ENCODE measurements around the gene TP53I13.
"Not testable (repeated sequence)": the region's sequence is repeated elsewhere in the genome, so short reads cannot be mapped to it uniquely, and the experiment has no call there.

The TP53I13 gene, protein sequence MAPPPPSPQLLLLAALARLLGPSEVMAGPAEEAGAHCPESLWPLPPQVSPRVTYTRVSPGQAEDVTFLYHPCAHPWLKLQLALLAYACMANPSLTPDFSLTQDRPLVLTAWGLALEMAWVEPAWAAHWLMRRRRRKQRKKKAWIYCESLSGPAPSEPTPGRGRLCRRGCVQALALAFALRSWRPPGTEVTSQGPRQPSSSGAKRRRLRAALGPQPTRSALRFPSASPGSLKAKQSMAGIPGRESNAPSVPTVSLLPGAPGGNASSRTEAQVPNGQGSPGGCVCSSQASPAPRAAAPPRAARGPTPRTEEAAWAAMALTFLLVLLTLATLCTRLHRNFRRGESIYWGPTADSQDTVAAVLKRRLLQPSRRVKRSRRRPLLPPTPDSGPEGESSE

DNA sequence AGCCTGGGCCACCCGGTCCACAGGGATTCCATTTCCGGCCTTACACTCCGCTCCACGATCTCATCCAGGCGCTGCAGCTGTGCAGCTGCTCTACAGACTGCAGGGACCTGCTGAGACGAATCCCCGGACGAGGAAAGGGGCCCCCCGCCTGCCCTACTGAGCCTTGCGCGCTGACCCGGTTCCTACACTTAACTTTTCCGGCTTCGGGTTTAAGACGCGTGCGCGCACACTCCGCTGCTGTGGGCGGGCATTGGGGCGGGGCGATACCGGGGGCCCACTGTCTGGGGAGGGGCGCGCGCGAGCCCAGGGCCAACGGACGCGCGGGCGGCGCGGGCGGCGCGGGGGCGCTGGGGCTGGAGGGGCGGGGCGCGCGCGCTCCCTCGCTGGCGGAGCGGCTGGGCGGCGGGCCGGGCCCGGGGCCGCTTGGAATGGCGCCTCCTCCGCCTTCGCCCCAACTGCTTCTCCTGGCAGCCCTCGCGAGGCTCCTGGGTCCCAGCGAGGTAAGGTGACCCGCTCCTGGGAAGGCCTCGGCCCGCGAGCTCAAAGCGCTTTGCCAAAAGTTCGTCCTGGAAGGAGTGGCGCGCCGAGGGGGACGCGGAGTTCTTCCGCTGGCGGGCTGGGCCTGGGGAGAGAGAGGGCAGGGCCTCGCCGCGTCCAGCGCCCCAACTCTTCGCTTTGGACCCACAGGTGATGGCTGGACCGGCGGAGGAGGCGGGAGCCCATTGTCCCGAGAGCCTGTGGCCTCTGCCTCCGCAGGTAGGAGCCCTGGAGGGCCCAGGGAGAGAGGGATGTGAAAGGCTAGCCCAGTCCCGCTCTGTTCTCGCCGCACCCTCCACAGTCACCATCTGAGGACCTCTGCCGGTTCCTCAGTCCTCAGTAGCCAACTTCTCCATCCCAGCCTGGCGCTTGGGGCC is at the start of gene TP53I13:
Gene TP53I13, plus strand, starts transcription at position 371 of the 914 bp plus-strand sequence. Its CDS starts 58 bp downstream, at position 429.
- peak; percentile 87 for DNase-seq

DNA sequence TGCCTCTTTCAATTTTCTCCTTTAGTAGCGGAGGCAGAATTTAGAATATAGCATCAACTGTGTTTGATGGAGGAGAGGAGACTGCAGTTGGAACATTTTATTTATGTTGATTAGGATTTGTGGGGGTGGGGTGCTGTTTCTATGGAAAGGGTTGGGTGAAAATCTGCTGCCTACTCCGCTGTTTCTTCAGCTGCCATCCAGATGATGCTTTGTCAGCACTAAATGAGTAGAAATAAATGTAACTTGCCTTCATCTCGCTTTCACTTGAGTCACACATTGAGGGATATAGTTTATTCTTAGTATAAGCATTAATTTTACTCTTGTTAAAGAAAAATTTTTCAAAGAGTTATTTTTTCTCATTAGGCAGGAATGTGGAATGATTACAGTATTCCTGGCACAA is 43.8 kb upstream of the TP53I13 start:
- DNase-seq = no peak

DNA sequence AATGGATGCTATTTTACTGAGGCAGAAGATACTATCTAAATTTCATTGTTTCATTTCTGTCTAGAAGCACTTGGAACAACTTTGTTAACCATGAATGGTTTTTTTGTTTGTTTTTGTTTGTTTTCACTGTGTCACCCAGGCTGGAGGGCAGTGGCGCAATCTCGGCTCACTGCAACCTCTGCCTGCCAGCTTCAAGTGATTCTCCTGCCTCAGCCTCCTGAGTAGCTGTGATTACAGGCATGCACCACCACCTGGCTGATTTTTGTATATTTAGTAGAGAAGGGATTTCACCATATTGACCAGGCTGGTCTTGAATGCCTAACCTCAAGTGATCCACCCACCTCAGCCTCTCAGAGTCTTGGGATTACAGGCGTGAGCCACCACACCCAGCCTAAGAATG is 42.2 kb upstream of the TP53I13 start:
- DNase-seq = no peak

DNA sequence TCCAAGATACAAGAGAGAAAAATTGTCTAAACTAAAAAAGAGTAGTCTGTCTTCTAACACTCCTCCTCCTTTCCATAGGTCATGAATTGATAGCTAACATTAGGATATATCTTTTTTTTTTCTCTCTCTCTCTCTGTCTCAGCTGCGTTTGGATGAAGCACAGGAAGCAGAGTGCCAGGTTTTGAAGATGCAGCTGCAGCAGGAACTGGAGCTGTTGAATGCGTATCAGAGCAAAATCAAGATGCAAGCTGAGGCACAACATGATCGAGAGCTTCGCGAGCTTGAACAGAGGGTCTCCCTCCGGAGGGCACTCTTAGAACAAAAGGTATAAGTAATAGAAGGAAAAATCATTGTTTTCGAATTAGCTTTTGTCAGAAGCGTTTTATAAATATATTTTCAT is 34.5 kb upstream of the TP53I13 start:
- no peak for DNase-seq

DNA sequence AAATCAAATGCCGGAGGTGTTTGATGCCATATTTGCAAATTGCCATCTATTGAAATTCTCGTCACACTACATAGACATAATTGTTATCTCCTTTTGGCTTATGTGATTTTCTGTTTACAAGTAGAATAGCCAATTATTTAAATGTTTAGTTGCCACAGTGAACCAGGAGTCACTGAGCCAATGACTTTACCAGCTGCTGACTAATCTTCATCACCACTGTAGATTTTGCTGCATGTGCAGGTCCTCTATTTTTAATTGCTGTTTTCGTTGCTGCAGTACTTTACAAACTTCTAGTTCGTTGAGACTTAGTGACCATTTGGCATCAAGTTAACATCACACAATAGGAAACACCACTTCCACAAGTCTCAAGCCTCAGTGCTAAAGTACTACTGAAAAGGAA is 24.4 kb upstream of the TP53I13 start:
- no peak for DNase-seq

DNA sequence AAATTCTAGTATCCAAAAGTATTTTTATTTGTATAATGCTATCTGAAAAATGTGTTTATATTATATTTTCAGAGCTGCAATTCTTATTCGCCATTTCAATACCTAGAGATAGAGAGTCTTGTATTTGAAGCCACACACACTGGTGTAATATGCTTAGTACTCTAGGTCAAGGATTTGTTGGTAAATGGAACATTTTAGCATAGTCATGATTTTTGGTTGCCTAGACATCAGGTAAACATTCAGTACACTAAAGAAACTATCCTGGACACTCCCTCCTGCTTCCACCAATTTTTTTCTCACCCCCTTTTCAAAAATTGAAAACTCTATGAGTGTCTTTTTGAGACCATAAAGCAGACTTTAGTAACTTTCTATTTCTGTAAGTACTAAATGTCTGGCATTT is 22.4 kb upstream of the TP53I13 start:
- no peak for DNase-seq

DNA sequence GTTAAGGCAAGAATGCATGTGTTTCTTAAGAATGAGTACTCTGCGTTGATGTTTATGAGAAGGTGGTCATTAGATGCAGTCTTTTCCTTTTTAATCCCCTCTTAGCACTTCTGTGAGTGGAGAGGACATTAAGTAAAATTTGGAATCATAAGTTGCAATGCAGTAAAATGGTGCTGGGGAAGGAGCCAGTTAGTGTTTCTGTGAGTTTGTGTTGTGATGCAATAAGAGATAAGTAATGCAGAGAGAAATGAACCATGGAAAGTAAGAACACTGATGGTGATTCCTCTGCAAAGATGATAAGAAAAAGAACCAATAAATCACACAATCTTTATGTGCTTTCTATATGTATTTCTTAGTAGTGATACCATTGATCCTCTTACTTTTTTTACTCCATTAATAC is 21.7 kb upstream of the TP53I13 start:
- DNase-seq = no peak

DNA sequence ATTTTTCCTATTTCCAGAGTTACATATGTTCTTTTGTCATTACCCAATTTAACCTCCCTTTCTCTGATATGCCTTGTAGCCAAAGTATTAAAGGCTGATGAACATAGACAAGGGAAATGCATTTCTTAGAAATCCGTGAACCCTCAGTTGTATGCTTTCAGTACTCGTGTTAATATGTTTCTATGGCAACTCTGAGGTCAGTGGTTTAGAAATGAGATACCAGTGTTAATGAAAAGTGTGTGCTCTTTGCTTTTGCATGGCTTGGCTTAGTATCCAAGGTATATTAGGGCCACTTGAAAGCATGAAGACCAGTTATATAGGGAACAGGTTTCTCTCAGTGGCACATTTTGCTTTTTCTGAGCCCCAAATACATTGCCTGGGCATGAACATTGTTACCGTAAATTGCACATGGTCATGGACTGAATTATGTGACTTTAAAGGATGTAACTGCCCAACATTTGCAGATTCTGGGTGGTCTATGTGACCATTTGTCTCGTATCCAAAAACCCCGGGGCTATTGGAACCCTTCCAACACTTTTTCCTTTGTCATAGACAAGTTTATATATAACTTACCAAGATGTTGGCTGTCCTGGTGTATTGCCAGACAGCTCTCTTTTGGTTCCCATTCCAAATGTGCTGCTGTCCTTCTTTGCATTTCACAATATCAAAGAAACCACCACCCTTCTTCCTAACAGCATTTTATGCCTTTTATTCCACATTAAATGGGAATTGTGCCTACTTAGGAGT is 19.2 kb upstream of the TP53I13 start:
- no peak for DNase-seq

DNA sequence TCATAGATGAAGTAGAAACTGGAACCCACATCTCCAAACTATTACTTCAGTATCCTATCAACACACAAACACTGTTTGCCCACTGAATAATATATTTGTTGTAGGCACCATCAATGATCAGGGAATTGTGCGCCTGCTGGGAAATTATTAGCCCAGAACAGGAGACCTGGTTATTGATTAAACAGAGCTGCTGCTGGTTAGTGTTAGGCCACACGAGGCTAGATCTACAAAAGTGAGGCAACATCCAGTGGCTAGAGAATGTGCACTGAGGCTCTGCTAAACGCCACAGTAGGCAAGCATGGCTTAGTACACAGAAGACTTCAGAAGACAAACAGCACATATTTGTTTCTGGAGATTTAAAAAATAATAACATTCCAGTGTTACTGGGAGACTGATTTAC is 12.7 kb upstream of the TP53I13 start:
- no peak for DNase-seq

DNA sequence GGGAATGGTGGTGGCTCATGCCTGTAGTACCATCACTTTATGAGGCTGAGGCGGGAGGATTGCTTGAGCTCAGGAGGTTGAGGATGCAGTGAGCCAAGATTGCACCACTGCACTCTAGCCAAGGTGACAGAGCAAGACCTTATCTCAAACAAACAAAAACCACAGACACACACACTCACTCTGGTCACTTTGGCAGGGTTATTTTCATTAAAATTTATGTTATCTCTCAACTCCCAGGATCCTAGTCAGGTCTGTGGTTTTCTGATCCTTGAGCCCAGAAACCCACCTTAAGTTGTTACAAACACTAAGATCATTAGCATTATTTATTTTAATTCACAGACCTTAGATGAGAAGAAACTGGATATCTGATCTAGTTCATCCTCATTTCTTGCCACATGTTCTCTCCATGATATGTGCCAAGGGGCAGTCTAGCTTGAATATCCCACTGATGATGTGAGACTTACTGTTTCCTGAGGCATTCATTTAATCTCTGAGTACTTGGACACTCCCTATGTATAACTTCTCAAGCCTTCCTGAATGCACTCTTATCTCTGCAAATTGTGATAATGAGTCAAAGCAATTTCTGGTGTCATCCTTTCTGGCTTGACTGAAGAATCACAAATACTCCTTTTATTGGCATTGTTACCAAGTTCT is 11.3 kb upstream of the TP53I13 start:
- no peak for DNase-seq

DNA sequence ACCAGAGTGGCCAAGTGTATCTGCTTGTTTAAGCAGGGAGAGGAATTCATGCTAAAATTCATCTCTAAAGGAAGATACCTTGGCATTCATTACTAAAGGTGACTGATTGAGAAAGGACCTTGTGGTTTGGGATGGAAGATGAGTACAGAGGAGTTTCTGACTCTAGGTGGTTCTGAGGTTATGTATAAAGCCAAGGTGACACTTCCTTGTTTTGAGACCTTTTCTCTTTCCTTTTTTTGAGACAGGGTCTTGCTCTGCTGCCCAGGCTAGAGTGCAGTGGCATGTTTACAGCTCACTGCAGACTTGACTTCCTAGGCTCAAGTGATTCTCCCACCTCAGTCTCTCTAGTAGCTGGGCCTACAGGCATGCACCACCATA is 10.8 kb upstream of the TP53I13 start:
- no peak for DNase-seq

DNA sequence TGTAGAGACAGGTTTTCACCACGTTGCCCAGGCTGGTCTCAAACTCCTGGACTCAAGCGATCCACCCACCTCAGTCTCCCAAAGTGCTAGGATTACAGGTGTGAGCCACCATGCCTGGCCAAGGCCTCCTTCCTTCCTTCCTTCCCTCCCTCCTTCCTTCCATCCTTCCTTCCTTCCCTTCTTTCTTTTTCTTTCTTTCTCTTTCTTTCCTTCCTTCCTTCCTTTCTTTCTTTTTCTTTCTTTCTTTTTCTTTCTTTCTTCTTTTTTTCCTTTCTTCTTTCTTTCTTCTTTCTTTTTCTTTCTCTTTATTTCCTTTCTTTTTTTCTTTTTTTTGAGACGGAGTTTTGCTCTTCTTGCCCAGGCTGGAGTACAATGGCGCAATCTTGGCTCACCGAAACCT is 10.4 kb upstream of the TP53I13 start:
- DNase-seq = not testable (repeated sequence)

DNA sequence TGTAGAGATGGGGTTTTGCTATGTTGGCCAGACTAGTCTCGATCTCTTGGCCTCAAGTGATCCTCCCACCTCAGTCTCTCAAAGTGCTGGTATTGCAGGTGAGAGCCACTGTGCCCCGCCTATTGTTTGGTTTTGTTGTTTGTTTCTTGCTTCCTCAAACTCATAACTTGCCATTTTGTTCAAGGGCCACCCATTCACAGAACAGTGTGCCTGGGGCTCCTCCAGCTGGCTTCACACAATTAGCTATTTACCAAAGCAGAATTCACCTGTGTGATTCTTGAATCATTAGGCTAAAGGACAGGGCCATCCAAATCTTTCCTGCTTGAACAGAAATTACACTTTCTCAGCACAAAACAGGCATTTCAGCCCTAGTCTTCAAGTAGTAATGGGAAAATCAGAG is 8.9 kb upstream of the TP53I13 start:
- no peak for DNase-seq

DNA sequence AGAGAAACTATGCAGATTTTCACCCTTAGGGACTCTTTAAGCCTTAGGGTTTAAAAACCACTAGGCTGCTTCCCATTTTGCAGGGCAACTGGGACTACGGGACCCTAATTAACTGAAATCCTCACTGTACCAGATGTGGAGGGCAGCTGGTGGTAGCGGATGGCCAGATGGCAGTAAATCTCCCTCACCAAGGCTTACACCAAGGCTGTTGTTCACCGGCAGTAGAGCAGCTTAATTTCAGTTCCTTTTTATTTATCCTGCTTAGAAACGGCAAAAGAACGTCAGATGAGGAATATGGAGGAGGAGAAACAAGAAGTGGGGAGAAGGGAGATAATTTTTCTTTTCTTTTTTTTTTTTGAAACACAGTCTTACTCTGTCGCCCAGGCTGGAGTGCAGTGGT is 8.2 kb upstream of the TP53I13 start:
- DNase-seq = peak; percentile 92

DNA sequence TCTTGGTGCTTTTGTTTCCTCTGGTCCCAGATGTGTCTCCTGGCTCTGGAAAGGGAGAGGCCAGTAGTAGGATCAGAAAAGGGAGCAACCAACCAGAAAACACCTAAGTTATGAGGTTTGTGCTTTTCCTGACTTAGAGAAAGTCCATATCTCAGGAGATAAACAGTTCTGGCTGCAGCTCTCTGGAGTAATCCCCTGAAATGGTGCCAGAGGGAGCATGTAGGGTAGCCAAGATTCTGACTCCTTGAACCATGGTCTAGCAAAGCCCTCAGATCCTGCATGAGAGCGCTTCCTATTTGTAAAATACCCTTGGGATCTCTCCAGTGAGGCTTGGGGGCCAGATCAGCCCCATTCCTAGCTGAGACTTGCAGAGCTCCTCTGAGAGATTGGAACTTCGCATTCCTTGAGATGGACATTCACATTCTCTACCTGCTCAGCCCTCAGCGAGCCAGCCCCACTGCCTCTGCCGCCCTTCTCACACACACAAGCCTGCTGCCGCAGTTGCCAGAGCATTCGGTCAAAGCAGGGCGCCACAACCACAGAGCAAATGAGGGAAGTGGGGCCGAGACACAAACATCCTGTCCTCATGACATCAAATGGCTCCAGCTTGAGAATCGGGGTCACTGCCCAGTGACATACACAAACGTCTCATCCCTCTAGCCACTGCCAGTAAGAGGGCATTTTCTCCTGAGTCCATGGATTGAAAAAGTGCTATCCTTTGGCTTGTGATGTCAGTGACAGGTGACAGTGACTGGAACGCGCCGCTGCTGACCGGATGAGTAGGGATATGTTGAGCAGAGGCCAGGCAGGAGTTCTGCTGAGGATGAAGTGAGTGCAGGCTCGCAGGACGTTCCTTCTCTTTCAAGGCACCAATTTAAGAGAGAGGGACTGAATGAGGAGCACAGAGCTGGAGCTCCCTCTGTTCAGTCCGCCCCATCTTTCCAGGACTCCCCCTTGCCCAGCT is 6.7 kb upstream of the TP53I13 start:
- DNase-seq = no peak

DNA sequence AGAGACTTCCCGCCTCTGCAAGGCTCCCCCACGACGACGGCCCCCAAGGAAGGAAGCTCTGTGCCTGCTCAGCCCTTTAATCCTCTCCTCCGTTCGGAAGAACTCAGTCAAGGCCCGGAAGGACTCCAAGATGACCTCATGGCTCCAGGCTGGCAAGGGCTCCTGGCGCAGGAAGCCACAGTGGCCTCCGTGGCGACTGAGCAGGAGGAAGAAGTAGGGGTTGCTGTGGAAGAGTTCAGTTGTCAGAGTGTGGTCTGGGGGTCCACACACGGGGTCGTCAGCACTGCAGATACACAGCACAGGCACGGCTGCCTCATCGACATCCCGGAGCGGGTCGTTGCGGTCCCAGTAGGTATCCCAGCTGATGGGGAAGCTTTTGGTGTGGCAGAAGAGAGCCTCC is 5.9 kb upstream of the TP53I13 start:
- DNase-seq = no peak

DNA sequence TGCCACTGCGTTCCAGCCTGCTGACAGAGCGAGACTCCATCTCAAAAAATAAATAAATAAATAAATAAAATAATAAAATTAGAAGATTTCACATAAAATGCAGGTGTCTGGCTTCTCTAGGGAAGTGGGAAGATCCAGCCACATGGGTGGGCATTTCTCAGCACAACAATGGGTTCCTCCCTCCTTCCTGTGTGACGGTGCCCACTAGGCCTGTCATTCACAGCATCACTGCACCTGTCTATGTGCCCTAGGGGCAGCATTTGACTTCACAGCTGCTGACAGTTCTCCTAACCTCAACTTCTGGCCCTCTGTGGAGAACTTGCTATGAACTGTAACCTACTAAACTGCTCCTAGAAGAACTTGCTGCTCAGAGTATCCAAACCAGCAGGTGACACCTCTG is 4.7 kb upstream of the TP53I13 start:
- no peak for DNase-seq

DNA sequence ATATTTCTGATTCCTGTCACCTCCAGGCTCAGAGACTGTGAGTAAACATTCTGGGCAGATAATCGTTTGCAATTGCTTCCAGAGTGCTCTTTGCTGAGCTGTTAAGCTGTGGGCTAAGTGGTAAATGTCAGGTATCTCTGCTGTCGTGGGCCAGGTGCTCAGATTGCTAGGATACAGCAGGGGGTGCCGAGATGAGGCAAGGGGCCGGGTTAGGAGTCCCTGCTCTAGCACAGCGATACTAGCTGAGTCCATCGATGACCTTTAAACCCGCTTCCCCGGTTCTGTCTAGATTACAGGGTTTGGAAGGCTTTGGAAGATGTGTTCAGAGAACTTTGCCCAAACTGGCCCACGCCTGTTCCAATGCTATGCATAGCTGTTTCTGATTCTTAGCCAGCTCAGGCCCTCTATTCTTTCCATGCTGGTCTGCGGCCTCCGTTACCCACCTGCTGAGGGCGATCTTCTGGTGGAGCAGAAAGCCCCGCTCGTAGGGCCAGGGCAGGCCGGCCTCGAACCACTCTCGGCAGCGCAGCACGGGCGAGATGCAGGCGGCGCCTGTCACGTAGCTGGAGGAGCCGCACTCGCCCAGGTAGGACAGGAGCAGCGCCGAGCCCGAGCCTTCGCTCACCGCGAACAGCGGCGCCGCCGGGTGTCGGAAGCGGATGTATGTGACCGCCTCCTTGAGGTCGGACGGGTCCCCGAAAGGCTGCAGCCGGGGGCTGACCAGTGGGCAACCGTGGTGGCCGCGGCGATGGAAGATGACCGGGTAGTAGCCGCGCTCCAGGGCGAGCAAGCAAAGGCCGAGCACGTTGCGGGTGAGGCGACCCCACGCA is 2.6 kb upstream of the TP53I13 start:
- DNase-seq = peak; percentile 63

DNA sequence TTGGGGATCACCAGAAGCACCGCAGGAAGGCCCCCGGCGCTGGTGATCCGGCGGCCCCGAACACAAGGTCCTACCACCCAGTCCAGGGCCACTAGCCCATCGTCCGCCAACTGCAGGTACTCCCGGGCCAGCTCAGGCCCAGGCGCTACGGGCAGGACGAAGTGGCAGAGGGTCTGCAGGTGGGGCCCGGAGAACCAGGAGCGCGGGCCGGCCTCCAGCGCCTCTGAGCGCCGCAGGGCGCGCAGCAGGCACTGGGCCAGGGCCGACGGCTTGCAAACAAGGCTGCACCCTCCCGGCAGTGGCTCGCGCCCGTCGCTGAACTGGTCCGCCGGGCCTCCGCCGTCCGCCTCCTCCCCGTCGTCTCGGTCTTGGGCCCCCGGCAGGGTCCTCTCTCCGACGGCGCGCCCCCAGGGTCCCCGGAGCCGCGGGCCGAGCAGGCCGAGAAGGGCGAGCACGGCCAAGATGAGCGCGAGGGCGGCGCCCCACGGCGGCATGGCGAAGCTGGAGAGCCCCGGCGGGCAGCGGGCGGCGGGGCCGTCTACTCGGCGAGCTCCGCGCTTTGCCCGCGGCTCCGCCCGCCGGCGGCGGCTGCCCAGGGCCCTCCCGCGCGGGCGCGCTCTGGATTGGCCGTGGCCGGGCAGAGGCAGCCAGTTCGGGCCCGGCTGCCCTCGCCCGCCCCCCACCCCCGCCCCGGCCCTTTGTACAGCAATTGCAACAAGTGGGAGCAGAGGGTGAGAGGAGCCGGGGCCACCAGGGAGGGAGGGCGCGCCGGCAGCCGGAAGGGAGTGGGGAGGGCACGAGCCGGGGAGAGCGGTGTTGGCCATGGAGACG is 1.8 kb upstream of the TP53I13 start, which contains the start of gene ABHD15:
Gene ABHD15, minus strand, starts transcription at position 565 of the 831 bp plus-strand sequence. Its CDS starts 71 bp downstream, at position 494.
- DNase-seq = peak; percentile 57

DNA sequence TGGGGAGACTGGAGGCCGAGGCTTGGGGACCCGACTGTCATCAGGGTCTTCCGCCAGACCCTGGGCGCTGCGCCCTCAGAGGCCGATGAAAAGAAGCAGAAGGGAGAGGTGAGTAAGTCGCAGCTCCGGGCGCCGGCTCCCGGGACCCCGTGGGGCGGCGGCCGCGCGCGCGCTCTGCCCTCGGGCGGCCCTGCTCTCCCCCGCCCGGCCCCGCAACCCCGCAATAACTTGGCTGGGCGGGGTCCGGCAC is 1.3 kb upstream of the TP53I13 start:
- DNase-seq = no peak

All from NCI-H2171 treated with DMSO at 0.1 percent for 48 hours (cell line).